ENCODE data around the gene PUSL1. TPM values are rescaled to one million over a fixed set of nuclear protein-coding genes. Genes with fewer than 3 reads are reported as not detected.

PUSL1 gene, protein sequence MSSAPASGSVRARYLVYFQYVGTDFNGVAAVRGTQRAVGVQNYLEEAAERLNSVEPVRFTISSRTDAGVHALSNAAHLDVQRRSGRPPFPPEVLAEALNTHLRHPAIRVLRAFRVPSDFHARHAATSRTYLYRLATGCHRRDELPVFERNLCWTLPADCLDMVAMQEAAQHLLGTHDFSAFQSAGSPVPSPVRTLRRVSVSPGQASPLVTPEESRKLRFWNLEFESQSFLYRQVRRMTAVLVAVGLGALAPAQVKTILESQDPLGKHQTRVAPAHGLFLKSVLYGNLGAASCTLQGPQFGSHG
- 15.8 to 25.3 TPM (median 23.7 TPM) in 5 replicates for total RNA-seq (2022; extraction: Qiagen RNA extraction)

GRCh38 chr1:1307923-1308755, at the start of gene PUSL1, which contains the start of gene ACAP3:
TSS of gene PUSL1 (plus strand) at chr1:1308597. CDS start at chr1:1308644, 47 bp downstream.
TSS of gene ACAP3 (minus strand) at chr1:1307930. CDS start at chr1:1307815, 115 bp downstream.

DNA sequence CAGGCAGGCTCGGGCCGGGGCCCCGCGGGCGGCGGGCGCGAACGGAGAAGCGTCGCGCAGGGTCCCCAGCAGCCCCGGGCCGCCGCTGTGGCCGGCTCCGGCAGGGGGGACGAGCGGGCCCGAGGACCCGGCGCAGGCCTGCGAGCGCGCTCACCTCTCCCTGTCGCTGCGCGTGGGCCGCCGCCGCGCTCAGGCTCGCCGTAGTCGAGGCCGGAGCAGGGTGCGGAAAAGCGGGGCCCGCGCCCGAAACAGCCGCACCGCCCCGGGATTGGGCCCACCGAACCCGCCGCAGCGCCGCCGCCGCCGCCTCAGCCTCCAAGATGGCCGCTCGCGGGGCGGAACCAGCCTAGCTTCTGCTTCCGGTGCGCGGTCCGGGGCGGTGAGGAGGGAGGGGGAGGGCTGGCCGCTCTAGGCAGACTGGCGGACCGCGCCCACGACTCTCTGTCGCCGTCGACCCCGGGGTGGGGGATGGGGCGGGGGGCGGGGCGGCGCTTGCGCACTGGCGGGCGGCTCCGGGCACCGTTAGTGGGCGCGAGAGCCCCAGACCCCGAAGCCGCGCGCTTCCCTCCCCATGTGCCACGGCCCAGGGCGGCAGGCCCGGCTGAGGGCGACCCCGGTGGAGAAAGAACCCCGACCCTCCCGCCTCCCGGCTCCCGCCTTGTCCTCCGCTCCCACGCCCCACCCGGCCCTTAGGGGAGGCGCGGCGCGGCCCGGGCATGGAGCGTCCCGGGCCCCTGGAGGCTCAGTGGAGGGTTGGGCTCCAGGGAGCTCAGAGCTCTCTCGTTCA, 34.7 kb upstream of the PUSL1 start, which contains the start of gene UBE2J2:
TSS of gene UBE2J2 (minus strand) at position 343 of the 787 bp plus-strand sequence. CDS start 5,862 bp downstream, outside the sequence.

DNA sequence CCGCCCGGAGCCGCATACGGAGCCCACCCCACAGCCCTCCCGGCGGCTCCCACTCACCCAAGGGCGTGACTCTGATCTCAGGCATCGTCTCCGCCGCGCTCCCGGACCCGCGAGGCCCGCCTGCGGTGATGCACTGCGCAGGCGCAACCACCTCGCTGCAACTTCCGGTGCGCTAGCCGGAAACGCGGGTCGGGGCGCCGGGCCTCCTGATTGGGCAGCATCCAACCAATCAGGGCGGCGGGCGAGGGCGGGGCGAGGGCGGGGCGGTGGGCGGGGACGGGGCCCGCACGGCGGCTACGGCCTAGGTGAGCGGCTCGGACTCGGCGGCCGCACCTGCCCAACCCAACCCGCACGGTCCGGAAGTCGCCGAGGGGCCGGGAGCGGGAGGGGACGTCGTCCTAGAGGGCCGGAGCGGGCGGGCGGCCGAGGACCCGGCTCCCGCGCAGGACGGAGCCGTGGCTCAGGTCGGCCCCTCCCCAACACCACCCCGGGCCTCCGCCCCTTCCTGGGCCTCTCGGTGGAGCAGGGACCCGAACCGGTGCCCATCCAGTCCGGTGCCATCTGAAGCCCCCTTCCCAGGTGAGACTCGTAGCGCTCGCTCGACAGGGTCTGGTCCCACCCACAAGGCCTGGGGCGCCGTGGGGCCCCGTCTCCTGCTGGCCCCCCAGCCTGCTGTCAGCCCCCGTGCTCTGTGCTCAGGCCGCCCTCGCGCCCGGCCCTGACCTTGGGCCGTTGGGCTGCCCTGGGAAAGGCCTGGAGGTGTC, 16.3 kb downstream of the PUSL1 start, which contains the start of the genes CPTP and INTS11:
TSS of gene CPTP (plus strand) at position 279 of the 764 bp plus-strand sequence. CDS start 2,109 bp downstream, outside the sequence.
TSS of gene INTS11 (minus strand) at position 137 of the 764 bp plus-strand sequence. CDS start at position 85, 52 bp downstream.

GRCh38 chr1:1331068-1331965, 22.9 kb downstream of the PUSL1 start, which contains the start of gene TAS1R3:
TSS of gene TAS1R3 (plus strand) at chr1:1331280. CDS start at chr1:1331346, 66 bp downstream.

GRCh38 chr1:1349256-1350012, 41.0 kb downstream of the PUSL1 start, which contains the start of gene DVL1:
TSS of gene DVL1 (minus strand) at chr1:1349418. CDS start at chr1:1349065, 353 bp downstream.

DNA sequence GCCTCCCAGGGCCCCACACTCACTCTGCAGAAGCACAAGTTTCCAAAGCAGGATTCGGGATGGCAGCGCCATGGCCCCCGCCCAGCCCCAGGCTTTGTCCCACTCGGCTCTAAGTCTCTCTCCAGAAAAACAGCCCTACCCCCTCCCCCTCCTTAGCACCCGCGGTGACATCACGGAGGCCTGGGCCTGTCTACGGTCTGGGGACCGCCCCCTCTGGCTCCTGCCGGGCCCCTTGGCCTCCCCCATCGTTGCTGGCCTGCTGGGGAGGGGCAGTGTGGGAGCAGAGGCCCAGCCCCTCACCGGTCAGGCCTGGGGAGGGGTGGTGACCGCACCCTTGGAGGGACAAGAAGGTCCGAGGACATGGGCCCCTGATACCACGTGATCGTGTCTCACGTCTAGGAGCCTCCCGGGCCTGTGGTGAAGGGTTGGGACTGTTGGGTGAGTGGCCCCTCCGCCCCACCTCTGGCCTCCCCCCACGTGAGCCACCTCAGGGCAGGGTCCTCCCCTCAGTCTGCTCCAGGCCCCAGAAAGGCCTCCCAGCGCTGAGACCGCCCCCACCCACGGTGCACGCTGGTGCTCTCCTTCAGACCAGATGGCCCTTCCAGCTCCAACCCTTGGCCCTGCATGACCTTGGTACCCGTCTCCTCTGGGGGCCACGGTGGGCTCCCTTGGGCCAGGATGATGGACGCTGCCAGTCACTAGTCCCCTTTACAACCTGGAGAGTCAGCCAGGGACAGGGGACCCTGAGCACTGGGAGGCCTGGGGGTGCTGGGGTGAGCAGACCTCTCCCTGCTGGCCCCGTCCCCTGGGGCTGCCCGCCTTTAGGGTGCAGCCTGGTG, 50.3 kb downstream of the PUSL1 start, which contains the start of gene MXRA8:
TSS of gene MXRA8 (minus strand) at position 123 of the 839 bp plus-strand sequence. CDS start at position 72, 51 bp downstream.

Other genes with a start within 250 kb of the PUSL1 start
- 0.21 to 0.30 TPM (median 0.23 TPM) in 5 replicates for gene RNF223, start 234.3 kb upstream of the PUSL1 start, total RNA-seq (2022; extraction: Qiagen RNA extraction)
- gene C1orf159, start 192.5 kb upstream of the PUSL1 start, total RNA-seq (2022; extraction: Qiagen RNA extraction), result 8.2 to 14.5 TPM (median 13.7 TPM) in 5 replicates
- not detected in 5 replicates for gene TTLL10, start 134.7 kb upstream of the PUSL1 start, total RNA-seq (2022; extraction: Qiagen RNA extraction)
- gene TNFRSF18, start 102.0 kb upstream of the PUSL1 start, total RNA-seq (2022; extraction: Qiagen RNA extraction), result 0.09 to 0.20 TPM (median 0.13 TPM) in 4 of 5 replicates, not detected in the other
- 0.13 to 0.34 TPM (median 0.20 TPM) in 4 of 5 replicates, not detected in the other for gene TNFRSF4, start 94.4 kb upstream of the PUSL1 start, total RNA-seq (2022; extraction: Qiagen RNA extraction)
- gene SDF4, start 76.6 kb upstream of the PUSL1 start, total RNA-seq (2022; extraction: Qiagen RNA extraction), result 109 to 135 TPM (median 131 TPM) in 5 replicates
- 11.0 to 19.8 TPM (median 18.8 TPM) in 5 replicates for gene B3GALT6, start 76.4 kb upstream of the PUSL1 start, total RNA-seq (2022; extraction: Qiagen RNA extraction)
- 0.71 to 1.9 TPM (median 1.4 TPM) in 5 replicates for gene C1QTNF12, start 61.9 kb upstream of the PUSL1 start, total RNA-seq (2022; extraction: Qiagen RNA extraction)
- 36.2 to 50.4 TPM (median 45.1 TPM) in 5 replicates for gene UBE2J2, start 34.7 kb upstream of the PUSL1 start, total RNA-seq (2022; extraction: Qiagen RNA extraction)
- 0.52 to 1.3 TPM (median 1.1 TPM) in 5 replicates for gene SCNN1D, start 28.2 kb upstream of the PUSL1 start, total RNA-seq (2022; extraction: Qiagen RNA extraction)
- 8.2 to 16.9 TPM (median 14.4 TPM) in 5 replicates for gene ACAP3, start 667 bp upstream of the PUSL1 start, total RNA-seq (2022; extraction: Qiagen RNA extraction)
- gene INTS11, start 16.1 kb downstream of the PUSL1 start, total RNA-seq (2022; extraction: Qiagen RNA extraction), result 46.5 to 63.1 TPM (median 58.1 TPM) in 5 replicates
- 18.3 to 25.4 TPM (median 24.0 TPM) in 5 replicates for gene CPTP, start 16.2 kb downstream of the PUSL1 start, total RNA-seq (2022; extraction: Qiagen RNA extraction)
- gene TAS1R3, start 22.7 kb downstream of the PUSL1 start, total RNA-seq (2022; extraction: Qiagen RNA extraction), result 0.09 to 0.26 TPM (median 0.23 TPM) in 5 replicates
- gene DVL1, start 40.8 kb downstream of the PUSL1 start, total RNA-seq (2022; extraction: Qiagen RNA extraction), result 41.0 to 73.2 TPM (median 64.0 TPM) in 5 replicates
- gene MXRA8, start 50.0 kb downstream of the PUSL1 start, total RNA-seq (2022; extraction: Qiagen RNA extraction), result 0.11 to 0.36 TPM (median 0.15 TPM) in 4 of 5 replicates, not detected in the other
- 107 to 197 TPM (median 169 TPM) in 5 replicates for gene AURKAIP1, start 66.6 kb downstream of the PUSL1 start, total RNA-seq (2022; extraction: Qiagen RNA extraction)
- 38.0 to 55.0 TPM (median 48.1 TPM) in 5 replicates for gene CCNL2, start 90.7 kb downstream of the PUSL1 start, total RNA-seq (2022; extraction: Qiagen RNA extraction)
- gene MRPL20, start 98.7 kb downstream of the PUSL1 start, total RNA-seq (2022; extraction: Qiagen RNA extraction), result 128 to 145 TPM (median 135 TPM) in 5 replicates
- 0.03 to 0.10 TPM (median 0.07 TPM) in 3 of 5 replicates, not detected in the others for gene ANKRD65, start 112.7 kb downstream of the PUSL1 start, total RNA-seq (2022; extraction: Qiagen RNA extraction)
- gene VWA1, start 127.1 kb downstream of the PUSL1 start, total RNA-seq (2022; extraction: Qiagen RNA extraction), result 3.7 to 15.9 TPM (median 14.0 TPM) in 5 replicates
- gene ATAD3C, start 141.1 kb downstream of the PUSL1 start, total RNA-seq (2022; extraction: Qiagen RNA extraction), result not detected in 5 replicates
- 1.1 to 3.4 TPM (median 2.9 TPM) in 5 replicates for gene ATAD3B, start 163.2 kb downstream of the PUSL1 start, total RNA-seq (2022; extraction: Qiagen RNA extraction)
- gene ATAD3A, start 203.6 kb downstream of the PUSL1 start, total RNA-seq (2022; extraction: Qiagen RNA extraction), result 28.5 to 38.5 TPM (median 36.5 TPM) in 5 replicates
- gene TMEM240, start 232.0 kb downstream of the PUSL1 start, total RNA-seq (2022; extraction: Qiagen RNA extraction), result 0.36 to 0.75 TPM (median 0.58 TPM) in 4 of 5 replicates, not detected in the other

Measured in A549 treated with AZD2906 at 1 μM for 4 hours (cell line).